GM21737 (cell line): ENCODE results near the gene AIF1L.
A peak's percentile ranks its signal among the peaks of the same experiment; 100 is the strongest.
"Not testable (repeated sequence)": the region's sequence is repeated elsewhere in the genome, so short reads cannot be mapped to it uniquely, and the experiment has no call there.

Source experiments
- ATAC-seq: cut with Tn5 transposase; IDR thresholded peaks from one replicate; pipeline ENCODE4 v1.9.1; 2021; ENCODE audit warnings: mild to moderate bottlenecking, moderate library complexity; ENCODE audit not compliant: unreplicated experiment

Gene AIF1L

DNA sequence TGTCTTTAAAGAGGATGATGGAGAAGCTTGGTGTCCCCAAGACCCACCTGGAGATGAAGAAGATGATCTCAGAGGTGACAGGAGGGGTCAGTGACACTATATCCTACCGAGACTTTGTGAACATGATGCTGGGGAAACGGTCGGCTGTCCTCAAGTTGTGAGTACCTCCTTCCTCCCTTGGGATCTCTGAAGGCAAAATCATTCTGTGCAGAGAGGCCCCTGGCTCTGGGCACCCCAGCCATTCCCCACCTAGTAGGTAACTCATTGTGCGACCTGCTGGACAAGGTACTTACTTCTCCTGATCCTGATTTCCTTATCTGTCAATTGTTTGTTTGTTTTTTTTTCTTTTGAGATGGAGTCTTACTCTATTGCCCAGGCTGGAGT lies 21.4 kb downstream of the AIF1L start:
- ATAC-seq, result no peak

- no peak for ATAC-seq
These were observed 23.3 kb downstream of the AIF1L start for GRCh38 chr9:131119600-131119999.

- no peak for ATAC-seq
These were observed 24.4 kb downstream of the AIF1L start for GRCh38 chr9:131120620-131121228.

DNA sequence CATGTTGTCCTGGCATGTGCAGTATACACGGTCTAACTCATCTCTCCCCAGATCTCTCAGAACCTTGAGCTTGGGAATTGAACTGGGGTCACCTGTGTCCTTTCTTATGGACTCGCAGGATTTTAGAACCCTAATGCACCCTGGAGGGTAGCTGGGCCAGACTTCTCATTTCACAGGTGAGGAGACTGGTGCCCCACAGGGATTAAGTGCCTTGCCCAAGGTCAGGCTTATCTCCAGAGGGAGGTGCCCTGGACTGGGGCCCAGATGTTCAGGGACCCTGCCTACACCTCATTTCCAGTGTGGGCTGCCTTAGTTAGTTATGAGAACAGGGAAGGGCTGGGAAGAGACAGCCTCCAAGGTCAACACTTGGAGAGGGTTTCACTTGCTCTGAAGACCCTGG lies 25.0 kb downstream of the AIF1L start:
- ATAC-seq, result no peak

DNA sequence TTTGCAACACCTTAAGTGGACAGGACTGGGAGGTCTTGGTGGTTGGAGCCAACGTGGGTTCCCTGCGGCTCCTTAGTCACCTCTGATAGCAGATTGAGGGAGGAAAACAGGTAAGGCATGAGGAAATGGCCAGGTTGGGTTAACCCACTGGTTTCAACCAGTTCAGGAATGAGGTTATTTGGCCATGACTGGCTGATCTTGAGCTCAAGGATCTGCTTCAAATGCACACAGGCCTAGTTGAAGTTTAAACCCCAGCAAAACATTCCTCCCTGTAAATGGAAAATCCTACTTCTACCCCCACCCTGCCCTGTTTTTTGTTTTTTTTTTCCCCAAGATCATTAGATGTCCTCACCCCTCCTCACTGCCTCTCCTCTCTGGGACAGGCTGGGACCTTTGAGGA lies 25.8 kb downstream of the AIF1L start:
- ATAC-seq, result no peak

DNA sequence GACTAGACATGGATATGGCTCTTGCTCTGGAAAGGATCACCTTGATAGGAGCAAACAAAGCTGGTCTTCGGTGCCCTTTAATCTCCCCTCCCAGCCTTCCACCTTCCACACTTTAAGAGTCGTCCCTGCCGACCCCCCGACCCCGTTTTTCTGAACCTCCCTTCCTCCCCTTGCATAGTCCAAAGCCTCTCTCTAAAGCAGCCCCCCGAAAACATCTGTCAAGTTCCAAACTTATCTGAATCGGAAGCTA lies 28.6 kb downstream of the AIF1L start:
- ATAC-seq, result no peak

DNA sequence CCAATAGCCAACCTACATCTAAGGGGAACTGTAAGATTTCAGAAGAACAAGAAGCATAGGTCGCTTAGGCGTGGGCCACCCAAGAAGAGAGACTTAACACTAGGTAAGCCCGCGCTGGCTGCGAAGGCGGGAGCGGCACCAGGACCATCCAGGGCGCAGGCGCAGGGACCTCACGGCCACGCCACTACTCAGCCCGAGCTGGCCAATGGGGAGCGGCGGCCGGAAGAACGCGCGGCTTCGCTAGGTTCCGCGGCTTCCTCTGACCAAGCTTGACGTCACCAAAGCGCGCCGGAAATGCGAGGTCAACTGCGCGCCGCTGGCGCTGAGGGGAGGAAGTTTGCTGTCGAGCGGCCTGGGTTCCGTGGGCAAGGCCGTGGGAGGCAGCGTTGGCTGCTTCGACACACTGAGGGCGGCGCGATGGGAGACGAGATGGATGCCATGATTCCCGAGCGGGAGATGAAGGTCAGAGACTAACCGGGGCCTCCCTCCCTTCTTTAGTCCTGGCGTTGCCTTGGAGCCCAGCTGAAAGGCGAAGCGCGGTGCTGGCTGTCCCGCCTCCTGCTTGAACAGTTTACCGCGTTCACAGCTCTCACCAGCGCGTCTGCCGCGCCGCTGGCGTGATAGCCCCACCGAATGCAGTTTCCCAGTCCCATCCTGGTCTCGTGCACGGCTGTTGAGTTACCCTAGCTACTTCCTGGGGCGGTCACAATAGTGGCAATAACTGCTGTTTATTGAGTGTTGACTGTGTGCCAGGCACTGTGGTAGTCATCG lies 29.1 kb downstream of the AIF1L start, which contains the start of gene NUP214:
Gene NUP214, plus strand, starts transcription at position 299 of the 771 bp plus-strand sequence. Its CDS starts 119 bp downstream, at position 418.
- ATAC-seq, result peak; percentile 94

GRCh38 chr9:131126059-131126426 lies 29.7 kb downstream of the AIF1L start:
- no peak for ATAC-seq

GRCh38 chr9:131129183-131129582 lies 32.9 kb downstream of the AIF1L start:
- no peak for ATAC-seq

GRCh38 chr9:131138676-131139075 lies 42.3 kb downstream of the AIF1L start:
- no peak for ATAC-seq

DNA sequence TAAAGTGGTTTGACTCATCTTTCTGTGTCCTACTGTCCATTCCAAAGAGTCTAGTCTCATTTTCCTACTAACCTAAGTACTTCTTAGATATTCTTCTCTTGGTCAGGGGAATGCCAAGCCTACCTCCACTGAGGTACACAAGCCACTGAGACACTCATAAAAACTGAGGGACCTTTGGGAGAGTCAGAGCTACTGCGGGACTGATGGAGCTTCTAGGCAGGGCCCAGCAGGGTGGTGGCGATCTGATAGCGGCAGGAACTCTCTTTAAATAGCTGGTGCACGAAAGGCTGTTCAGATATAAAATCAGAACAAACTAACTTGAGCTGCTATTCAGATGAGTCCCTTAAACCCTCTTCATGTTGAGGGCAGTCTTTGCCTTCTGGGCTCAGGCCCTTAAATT lies 43.8 kb downstream of the AIF1L start:
- no peak for ATAC-seq

GRCh38 chr9:131140550-131140949 lies 44.2 kb downstream of the AIF1L start:
- ATAC-seq, result no peak

DNA sequence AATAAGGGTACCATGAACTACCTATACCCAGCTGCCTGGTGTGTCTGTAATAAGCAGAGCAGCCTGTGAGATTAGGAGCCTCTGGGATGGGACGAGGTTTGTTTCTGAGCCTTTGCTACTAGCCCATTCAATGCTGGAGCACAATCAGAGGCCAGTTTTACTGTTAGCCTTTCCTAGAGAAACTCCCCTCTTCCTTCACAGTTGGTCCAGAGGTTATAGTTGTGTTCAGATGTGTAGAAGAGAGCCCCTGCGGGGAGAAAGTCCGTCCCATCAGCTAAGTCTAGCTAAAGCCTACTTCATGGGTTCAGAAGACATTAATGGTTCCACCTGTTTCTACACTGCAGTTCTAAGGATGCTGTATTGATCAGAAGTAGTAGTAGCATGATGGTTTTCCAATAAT lies 45.8 kb downstream of the AIF1L start:
- ATAC-seq, result no peak

- no peak for ATAC-seq
These were observed 47.9 kb downstream of the AIF1L start for GRCh38 chr9:131144201-131144600.

DNA sequence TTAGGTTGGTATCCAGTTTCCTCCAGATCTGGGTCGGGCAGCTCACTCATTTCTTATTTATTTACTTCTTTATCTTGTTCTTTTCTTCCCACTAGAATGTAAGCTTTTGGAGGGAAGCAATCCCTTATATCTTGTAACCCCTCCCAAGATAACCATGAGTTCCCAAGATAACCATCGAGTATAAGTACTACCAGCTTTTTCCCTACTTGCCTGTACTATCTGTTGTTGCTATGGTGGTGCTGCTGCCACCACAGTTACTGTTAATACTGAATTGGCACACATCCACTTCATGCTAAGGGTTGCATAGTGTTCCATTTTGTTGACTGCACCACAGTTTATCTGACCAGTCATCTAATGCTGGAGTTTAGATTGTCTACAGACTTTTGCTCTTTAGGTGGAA lies 48.9 kb downstream of the AIF1L start:
- no peak for ATAC-seq

- no peak for ATAC-seq
These were observed 49.9 kb downstream of the AIF1L start for GRCh38 chr9:131146186-131146585.

DNA sequence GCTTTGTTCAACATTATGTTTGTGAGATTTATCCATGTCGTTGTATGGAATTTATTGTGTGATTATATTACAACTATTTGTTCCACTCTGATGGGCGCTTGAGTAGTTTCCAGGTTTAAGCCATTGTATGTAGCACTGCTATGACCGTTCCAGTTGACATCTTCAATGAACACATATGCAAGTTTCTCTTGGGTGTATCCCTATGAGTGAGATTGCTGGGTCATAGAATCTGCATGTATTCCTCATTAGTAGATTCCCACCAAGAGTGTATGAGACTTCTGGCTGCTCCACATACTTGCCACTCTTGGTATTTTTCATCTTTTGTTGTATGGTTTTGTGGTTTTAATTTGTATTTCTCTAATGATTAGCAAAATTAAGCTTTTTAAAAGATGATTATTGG lies 51.9 kb downstream of the AIF1L start:
- ATAC-seq, result no peak

- ATAC-seq, result no peak
These were observed 52.8 kb downstream of the AIF1L start for GRCh38 chr9:131148966-131149687.

DNA sequence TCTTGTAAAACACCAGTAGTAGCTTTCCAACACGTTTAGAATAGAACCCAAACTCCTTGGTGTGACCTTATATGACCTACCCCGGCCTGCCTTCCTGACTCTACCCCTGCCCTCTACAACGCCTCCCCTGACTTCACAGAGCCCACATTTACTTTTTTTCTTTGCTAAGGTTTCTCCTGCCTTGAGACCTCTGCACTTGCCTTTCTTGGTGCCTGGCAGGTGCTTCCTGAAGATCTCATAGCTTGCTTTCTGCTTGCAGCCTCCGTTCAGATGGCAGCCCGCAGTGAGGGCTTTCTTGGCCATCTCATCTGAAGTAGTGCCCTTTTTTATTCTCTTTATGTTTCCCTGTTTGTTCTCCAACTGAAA lies 53.3 kb downstream of the AIF1L start:
- no peak for ATAC-seq

DNA sequence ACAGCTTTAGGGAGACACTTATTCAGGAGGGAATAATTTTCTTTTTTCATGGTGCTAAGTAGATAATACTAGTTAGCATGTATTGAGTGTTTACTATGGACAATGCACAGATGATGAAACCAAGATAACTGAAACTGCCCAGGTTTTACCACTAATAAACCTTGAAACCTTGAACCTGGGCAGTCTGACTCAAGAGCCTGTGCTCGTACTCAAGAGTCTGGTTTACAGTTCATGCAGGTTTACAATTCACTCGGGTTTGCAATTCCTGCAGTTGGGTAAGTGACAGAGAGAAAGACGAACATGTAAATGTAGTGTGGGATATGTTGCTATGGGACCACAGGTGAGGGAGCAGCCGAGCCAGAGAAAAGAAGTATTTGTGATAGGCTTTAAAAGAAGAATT lies 57.3 kb downstream of the AIF1L start:
- no peak for ATAC-seq

- ATAC-seq, result not testable (repeated sequence)
These were observed 62.3 kb downstream of the AIF1L start for GRCh38 chr9:131158673-131159072.

GRCh38 chr9:131160416-131161112 lies 64.2 kb downstream of the AIF1L start:
- no peak for ATAC-seq
